Activated T-cell treated with anti-CD3 and anti-CD28 coated beads, Interleukin-2, amount 50 U/mL, for 4 hours (primary cell): ENCODE data around the gene PNPLA1. TPM values are rescaled to one million over a fixed set of nuclear protein-coding genes. Genes with fewer than 3 reads are reported as not detected.

ENCODE experiments used
- ATAC-seq, 2 donors: fragments of 200-7000 bp; cut with Tn5 transposase; one replicate each; pipeline ENCODE4 v1.10.0; 2021
- DNase-seq: peaks from one replicate; pipeline ENCODE4 v3.0.0-alpha.2; 2020
- H3K27me3 Mint-ChIP-seq: one replicate; pipeline ENCODE4 v1.8.0; 2021; ENCODE audit warnings: low read depth, mixed read lengths
- H3K36me3 Mint-ChIP-seq: one replicate; pipeline ENCODE4 v1.8.0; 2022; ENCODE audit warnings: mixed read lengths; ENCODE audit not compliant: insufficient read depth
- H3K4me1 Mint-ChIP-seq: one replicate; pipeline ENCODE4 v1.8.0; 2021; ENCODE audit warnings: low read depth, mixed read lengths
- H3K4me3 Mint-ChIP-seq: one replicate; pipeline ENCODE4 v1.8.0; 2021; ENCODE audit warnings: mild to moderate bottlenecking, moderate library complexity, mixed read lengths
- H3K9me3 Mint-ChIP-seq: one replicate; pipeline ENCODE4 v1.8.0; 2021; ENCODE audit warnings: mixed read lengths
- total RNA-seq, 3 donors: library from RNA; stranded (reverse); gene quantifications; one replicate each; pipeline ENCODE4 v1.2.1, GENCODE V29; 2021

PNPLA1 gene
- total RNA-seq, 3 donors from 2014 or later: 0.13 TPM; not detected in 2

DNA sequence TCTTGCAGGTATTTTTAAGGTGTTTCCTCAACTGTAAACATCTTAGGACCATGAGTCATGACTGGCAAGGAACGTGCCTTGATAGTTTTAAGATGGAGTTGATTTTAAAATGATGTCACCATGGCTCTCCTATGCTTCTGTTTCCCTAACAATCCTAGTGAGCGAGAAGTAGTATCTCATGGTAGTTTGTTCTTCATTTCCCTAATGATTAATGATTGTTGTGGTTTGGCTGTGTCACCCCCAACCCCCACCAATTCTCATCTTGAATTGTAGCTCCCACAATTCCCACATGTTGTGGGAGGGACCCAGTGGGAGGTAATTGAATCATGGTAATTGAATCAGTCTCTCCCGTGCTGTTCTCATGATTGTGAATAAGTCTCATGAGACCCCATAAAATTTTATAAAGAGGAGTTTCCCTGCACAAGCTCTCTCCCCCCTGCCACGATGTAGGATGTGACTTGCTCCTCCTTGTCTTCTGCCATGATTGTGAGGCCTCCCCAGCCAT is 83.6 kb downstream of the PNPLA1 start:
- Mint-ChIP-seq H3K9me3 (peaks cover 5% of the 10 kb centered on the region), H3K4me1 (peaks cover 12% of the 10 kb centered on the region), H3K27me3 (no peaks in the 10 kb centered on the region), H3K4me3 (no peak overlapping the region), H3K36me3 (no peaks in the 10 kb centered on the region)
- DNase-seq (no peak), ATAC-seq (no peak)

DNA sequence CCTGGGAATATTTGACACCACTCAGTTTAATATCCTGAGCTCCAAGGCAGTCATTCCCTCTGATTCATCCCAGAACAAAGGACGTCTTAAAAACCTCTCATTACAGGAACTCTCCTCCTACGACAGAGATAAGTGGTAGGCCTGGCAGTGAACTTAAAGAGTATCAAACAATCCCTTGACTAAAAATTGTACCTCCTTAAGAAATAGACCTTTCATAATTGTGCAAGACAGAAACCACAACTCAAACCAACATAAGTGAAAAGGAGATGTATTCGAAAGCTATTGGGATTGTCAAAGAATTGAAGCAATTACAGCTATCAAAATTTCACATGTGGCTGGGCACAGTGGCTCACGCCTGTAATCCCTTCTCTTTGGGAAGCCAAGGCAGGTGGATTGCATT is 86.0 kb downstream of the PNPLA1 start:
- ATAC-seq: peak in 1 of 2 donors; percentile 25
- Mint-ChIP-seq H3K4me3 (no peak overlapping the region), H3K36me3 (no peaks in the 10 kb centered on the region), H3K4me1 (peaks cover 17% of the 10 kb centered on the region), H3K9me3 (peaks cover 5% of the 10 kb centered on the region), H3K27me3 (peaks cover 3% of the 10 kb centered on the region)
- no peak for DNase-seq

GRCh38 chr6:36357872-36358225 is 88.0 kb downstream of the PNPLA1 start:
- DNase-seq: no peak
- Mint-ChIP-seq H3K4me1 (peaks cover 17% of the 10 kb centered on the region), H3K9me3 (peaks cover 2% of the 10 kb centered on the region), H3K27me3 (peaks cover 3% of the 10 kb centered on the region), H3K36me3 (no peaks in the 10 kb centered on the region), H3K4me3 (no peak overlapping the region)
- peak in 1 of 2 donors; percentile 36 for ATAC-seq

Other genes starting within 250 kb of the PNPLA1 start
- not detected for gene SLC26A8, start 245.4 kb upstream of the PNPLA1 start, total RNA-seq
- gene MAPK14, start 242.3 kb upstream of the PNPLA1 start, total RNA-seq: 10 to 100 TPM; 35.7 to 40.9 (median 38.7) TPM
- gene MAPK13, start 139.5 kb upstream of the PNPLA1 start, total RNA-seq: 10 to 100 TPM; 33.8 to 61.0 (median 48.4) TPM
- gene BRPF3, start 73.3 kb upstream of the PNPLA1 start, total RNA-seq: 10 to 100 TPM; 22.7 to 27.8 (median 26.0) TPM
- not detected for gene BNIP5, start 66.8 kb downstream of the PNPLA1 start, total RNA-seq
- 1 to 10 TPM in 2 of 3 donors, under 1 TPM in 1; 0.45 to 4.9 (median 1.7) TPM for gene ETV7, start 117.6 kb downstream of the PNPLA1 start, total RNA-seq
- under 1 TPM in 2 of 3 donors, not detected in 1; 0.16 to 0.19 TPM for gene PXT1, start 172.8 kb downstream of the PNPLA1 start, total RNA-seq
- 10 to 100 TPM; 41.7 to 47.4 (median 44.6) TPM for gene KCTD20, start 172.9 kb downstream of the PNPLA1 start, total RNA-seq